Lower lobe of right lung (tissue), 2 donors: ENCODE measurements around the gene LMNA. TPM values are rescaled to one million over a fixed set of nuclear protein-coding genes. Genes with fewer than 3 reads are reported as not detected.
"Not testable (repeated sequence)": the region's sequence is repeated elsewhere in the genome, so short reads cannot be mapped to it uniquely, and the experiment has no call there.

ENCODE experiments used
- ATAC-seq, 2 donors: fragments of 200-7000 bp; cut with Tn5 transposase; one replicate each; pipeline ENCODE4 v1.9.1; 2020 to 2022; ENCODE audit warnings: mild to moderate bottlenecking in 2 of 2, moderate library complexity in 2 of 2
- DNase-seq: peaks from one replicate; pipeline ENCODE4 v3.0.0-alpha.2; 2020
- H3K27ac ChIP-seq: fragments of 200-600 bp; one replicate; pipeline ENCODE4 v1.8.0; 2022
- H3K27me3 ChIP-seq: fragments of 200-600 bp; one replicate; pipeline ENCODE4 v1.8.0; 2022; ENCODE audit warnings: low read depth
- H3K36me3 ChIP-seq: fragments of 200-600 bp; one replicate; pipeline ENCODE4 v1.8.0; 2022; ENCODE audit warnings: mild to moderate bottlenecking
- H3K4me1 ChIP-seq: fragments of 200-600 bp; one replicate; pipeline ENCODE4 v1.8.0; 2022
- H3K4me3 ChIP-seq: fragments of 200-600 bp; one replicate; pipeline ENCODE4 v1.8.0; 2022; ENCODE audit warnings: mild to moderate bottlenecking
- H3K9me3 ChIP-seq: fragments of 200-600 bp; one replicate; pipeline ENCODE4 v1.8.0; 2022
- CTCF ChIP-seq: fragments of 200-600 bp; IDR thresholded peaks from one replicate; pipeline ENCODE4 v1.8.0; 2022; ENCODE audit warnings: antibody characterized with exemption, mild to moderate bottlenecking
- intact Hi-C: fragments of 100-400 bp; cut with DNase I; formaldehyde crosslinking; loops from one replicate; pipeline ENCODE4 v1.11.0; 2022
- total RNA-seq: library from RNA; stranded (reverse); fragmentation: NEBNext Ultra II Directional; extraction: Animal tissue kit (Norgen Biotek cat#: 25700); gene quantifications from one replicate; pipeline ENCODE4 v1.2.1, GENCODE V29; 2021
- donor health status: DM: no; HTN: yes; CAD: no; lungs with severe emphysema.

The LMNA gene
- total RNA-seq, 1 donor from 2014 or later, result 235 TPM

GRCh38 chr1:156180471-156180870 is 66.0 kb downstream of the LMNA start:
- Histone ChIP-seq H3K4me3 (no peak overlapping the region), H3K4me1 (no peaks in the 10 kb centered on the region), H3K9me3 (no peaks in the 10 kb centered on the region), H3K27ac (no peak overlapping the region), H3K36me3 (peaks cover 13% of the 10 kb centered on the region), H3K27me3 (no peaks in the 10 kb centered on the region)
- intact Hi-C loops, result no loop called here
- no peak for DNase-seq
- ATAC-seq, result no peak
- TF ChIP-seq CTCF, result no peak

- DNase-seq, ATAC-seq: not testable (repeated sequence)
These were observed 66.9 kb downstream of the LMNA start for GRCh38 chr1:156181391-156181924.

DNA sequence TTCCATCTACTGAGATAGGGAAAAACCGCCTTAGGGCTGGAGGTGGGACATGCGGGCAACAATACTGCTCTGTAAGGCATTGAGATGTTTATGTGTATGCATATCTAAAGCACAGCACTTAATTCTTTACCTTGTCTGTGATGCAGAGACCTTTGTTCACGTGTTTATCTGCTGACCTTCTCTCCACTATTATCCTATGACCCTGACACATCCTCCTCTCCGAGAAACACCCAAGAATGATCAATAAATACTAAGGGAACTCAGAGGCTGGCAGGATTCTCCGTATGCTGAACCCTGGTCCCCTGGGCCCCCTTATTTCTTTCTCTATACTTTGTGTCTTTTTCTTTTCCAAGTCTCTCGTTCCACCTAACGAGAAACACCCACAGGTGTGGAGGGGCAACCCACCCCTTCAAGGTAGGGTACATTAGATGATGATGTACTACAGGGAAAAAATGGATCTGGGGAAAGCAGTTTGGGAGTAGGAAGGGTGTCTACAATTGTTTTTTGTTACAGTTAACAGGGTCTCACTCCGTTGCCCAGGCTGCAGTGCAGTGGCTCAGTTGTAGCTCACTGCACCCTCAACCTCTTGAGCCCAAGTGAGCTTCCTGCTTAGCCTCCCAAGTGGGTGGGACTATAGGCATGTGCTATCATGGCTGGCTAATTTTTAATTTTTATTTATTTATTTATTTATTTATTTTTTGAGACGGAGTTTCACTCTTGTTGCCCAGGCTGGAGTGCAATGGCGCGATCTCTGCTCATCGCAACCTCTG is 67.7 kb downstream of the LMNA start:
- H3K36me3 ChIP-seq, H3K9me3 ChIP-seq, H3K4me3 ChIP-seq, H3K27me3 ChIP-seq, intact Hi-C loops, H3K4me1 ChIP-seq, DNase-seq: not testable (repeated sequence)
- peak in 1 of 2 donors; percentile 33 for ATAC-seq
- H3K27ac ChIP-seq, result peak overlapping the region; percentile 50

More at GRCh38 chr1:156181391-156181924, 66.9 kb downstream of the LMNA start:
- H3K36me3 ChIP-seq, H3K4me3 ChIP-seq, H3K4me1 ChIP-seq, H3K9me3 ChIP-seq, H3K27me3 ChIP-seq, intact Hi-C loops: not testable (repeated sequence)
- H3K27ac ChIP-seq, result peak overlapping the region; percentile 50

DNA sequence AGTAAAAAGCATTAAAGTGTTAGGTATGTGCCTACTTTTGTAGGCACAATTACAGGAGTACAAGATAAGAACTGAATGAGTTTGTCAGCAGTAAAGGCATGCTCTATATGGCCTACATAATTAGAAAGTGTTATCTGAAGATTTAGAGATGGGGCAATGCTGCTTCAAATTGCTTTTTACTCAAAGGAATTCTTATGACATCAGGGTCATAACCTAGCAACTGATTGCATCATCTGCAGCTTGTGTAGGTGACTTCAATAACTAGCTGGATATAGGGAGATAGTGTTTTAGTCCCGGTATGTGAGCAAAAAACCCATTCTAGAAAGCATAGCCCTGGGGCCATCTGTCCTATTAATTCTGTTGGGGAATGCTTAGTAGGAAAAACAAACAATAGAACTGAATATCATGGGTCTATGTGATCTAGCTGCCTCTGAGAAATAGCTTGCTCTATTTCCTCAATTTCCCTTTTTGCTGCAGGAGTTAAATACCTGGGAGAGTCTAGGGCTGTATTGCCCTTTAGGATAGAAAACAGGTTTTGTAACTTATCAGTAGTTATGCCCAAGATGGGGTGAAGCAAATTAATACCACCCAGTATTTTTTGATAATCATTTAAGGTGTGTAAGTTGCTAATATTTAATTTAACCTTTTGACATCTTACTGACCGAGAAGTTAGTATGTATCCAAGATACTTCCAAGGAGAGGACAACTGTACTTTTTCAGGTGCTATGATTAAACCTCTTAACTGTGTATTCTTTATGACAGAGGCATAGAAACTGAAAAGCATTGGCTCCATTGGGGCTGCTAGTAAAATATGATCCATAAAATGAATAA is 72.1 kb downstream of the LMNA start:
- H3K27ac ChIP-seq, intact Hi-C loops, ATAC-seq, DNase-seq, H3K36me3 ChIP-seq, H3K4me1 ChIP-seq, H3K27me3 ChIP-seq, H3K4me3 ChIP-seq, H3K9me3 ChIP-seq: not testable (repeated sequence)

Other genes with a start within 250 kb of the LMNA start
- 56.4 TPM for gene RIT1, start 203.4 kb upstream of the LMNA start, total RNA-seq
- 42.8 TPM for gene KHDC4, start 180.3 kb upstream of the LMNA start, total RNA-seq
- gene RXFP4, start 173.1 kb upstream of the LMNA start, total RNA-seq, result not detected
- 252 TPM for gene ARHGEF2, start 136.2 kb upstream of the LMNA start, total RNA-seq
- 207 TPM for gene SSR2, start 93.8 kb upstream of the LMNA start, total RNA-seq
- 32.5 TPM for gene UBQLN4, start 60.9 kb upstream of the LMNA start, total RNA-seq
- gene LAMTOR2, start 59.9 kb upstream of the LMNA start, total RNA-seq, result 66.5 TPM
- 58.0 TPM for gene RAB25, start 53.6 kb upstream of the LMNA start, total RNA-seq
- 0.74 TPM for gene MEX3A, start 32.2 kb upstream of the LMNA start, total RNA-seq
- gene SEMA4A, start 38.9 kb downstream of the LMNA start, total RNA-seq, result 28.9 TPM
- 17.7 TPM for gene SLC25A44, start 79.4 kb downstream of the LMNA start, total RNA-seq
- gene PMF1, start 98.3 kb downstream of the LMNA start, total RNA-seq, result 45.3 TPM
- gene BGLAP, start 127.5 kb downstream of the LMNA start, total RNA-seq, result 4.8 TPM
- 2.3 TPM for gene PAQR6, start 133.3 kb downstream of the LMNA start, total RNA-seq
- 68.9 TPM for gene SMG5, start 168.1 kb downstream of the LMNA start, total RNA-seq
- gene TMEM79, start 169.6 kb downstream of the LMNA start, total RNA-seq, result 4.8 TPM
- gene GLMP, start 181.0 kb downstream of the LMNA start, total RNA-seq, result 53.7 TPM
- not detected for gene VHLL, start 184.6 kb downstream of the LMNA start, total RNA-seq
- gene CCT3, start 223.6 kb downstream of the LMNA start, total RNA-seq, result 117 TPM
- gene TSACC, start 223.8 kb downstream of the LMNA start, total RNA-seq, result not detected